Colon (tissue), 2 donors: ENCODE measurements around the gene STRBP.

Experiments
- FAIRE-seq: peaks from 2 replicates; lab custom pipeline; 2012; peaks lifted over from hg19 to GRCh38; lab: Jason Lieb, UNC
- donor health status: control.
- donor health status: control.

STRBP gene

GRCh38 chr9:123128591-123128990 lies 139.8 kb downstream of the STRBP start:
- FAIRE-seq, result no peak

GRCh38 chr9:123127512-123128075 lies 140.8 kb downstream of the STRBP start:
- no peak for FAIRE-seq

GRCh38 chr9:123121457-123121856 lies 146.9 kb downstream of the STRBP start:
- no peak for FAIRE-seq

- no peak for FAIRE-seq
These were observed 147.4 kb downstream of the STRBP start for GRCh38 chr9:123120953-123121352.

GRCh38 chr9:123120131-123120530 lies 148.3 kb downstream of the STRBP start:
- FAIRE-seq, result no peak

GRCh38 chr9:123119566-123119965 lies 148.8 kb downstream of the STRBP start:
- no peak for FAIRE-seq

GRCh38 chr9:123116036-123116435 lies 152.3 kb downstream of the STRBP start:
- FAIRE-seq, result no peak

GRCh38 chr9:123115146-123115913 lies 153.1 kb downstream of the STRBP start:
- FAIRE-seq, result no peak

GRCh38 chr9:123113185-123113584 lies 155.2 kb downstream of the STRBP start:
- FAIRE-seq, result no peak

GRCh38 chr9:123112015-123112975 lies 156.1 kb downstream of the STRBP start:
- FAIRE-seq, result no peak

GRCh38 chr9:123111427-123112014 lies 156.9 kb downstream of the STRBP start:
- FAIRE-seq, result no peak

- no peak for FAIRE-seq
These were observed 158.7 kb downstream of the STRBP start for GRCh38 chr9:123109540-123110279.

GRCh38 chr9:123108976-123109375 lies 159.4 kb downstream of the STRBP start:
- FAIRE-seq, result no peak

- no peak for FAIRE-seq
These were observed 160.6 kb downstream of the STRBP start for GRCh38 chr9:123107639-123108285.

- FAIRE-seq, result no peak
These were observed 162.9 kb downstream of the STRBP start for GRCh38 chr9:123105490-123105889.

- no peak for FAIRE-seq
These were observed 163.6 kb downstream of the STRBP start for GRCh38 chr9:123104807-123105206.

- no peak for FAIRE-seq
These were observed 165.8 kb downstream of the STRBP start for GRCh38 chr9:123102375-123103113.

- no peak for FAIRE-seq
These were observed 168.8 kb downstream of the STRBP start for GRCh38 chr9:123099548-123099947.

GRCh38 chr9:123099042-123099441 lies 169.3 kb downstream of the STRBP start:
- FAIRE-seq, result no peak

GRCh38 chr9:123098096-123098459 lies 170.3 kb downstream of the STRBP start:
- no peak for FAIRE-seq
